ENCODE measurements around the gene SLC2A13.
"Not testable (repeated sequence)": the region's sequence is repeated elsewhere in the genome, so short reads cannot be mapped to it uniquely, and the experiment has no call there.

The SLC2A13 gene

GRCh38 chr12:39804898-39805297 lies 301.0 kb downstream of the SLC2A13 start:
- DNase-seq (ENCODE audit: low spot score) = no peak

- DNase-seq (ENCODE audit: low spot score) = no peak
Observed at GRCh38 chr12:39804479-39804878, 301.4 kb downstream of the SLC2A13 start.

- no peak for DNase-seq (ENCODE audit: low spot score)
Observed at GRCh38 chr12:39803151-39803550, 302.7 kb downstream of the SLC2A13 start.

GRCh38 chr12:39798977-39799376 lies 306.9 kb downstream of the SLC2A13 start:
- no peak for DNase-seq (ENCODE audit: low spot score)

GRCh38 chr12:39798429-39798828 lies 307.5 kb downstream of the SLC2A13 start:
- DNase-seq (ENCODE audit: low spot score) = no peak

- DNase-seq (ENCODE audit: low spot score) = no peak
Observed at GRCh38 chr12:39795481-39795880, 310.4 kb downstream of the SLC2A13 start.

- DNase-seq (ENCODE audit: low spot score) = no peak
Observed at GRCh38 chr12:39792938-39793337, 312.9 kb downstream of the SLC2A13 start.

- DNase-seq (ENCODE audit: low spot score) = no peak
Observed at GRCh38 chr12:39788239-39788638, 317.6 kb downstream of the SLC2A13 start.

- not testable (repeated sequence) for DNase-seq (ENCODE audit: low spot score)
Observed at GRCh38 chr12:39785814-39786213, 320.1 kb downstream of the SLC2A13 start.

GRCh38 chr12:39782026-39782545 lies 323.8 kb downstream of the SLC2A13 start:
- DNase-seq (ENCODE audit: low spot score) = no peak

GRCh38 chr12:39780913-39781446 lies 324.9 kb downstream of the SLC2A13 start:
- DNase-seq (ENCODE audit: low spot score) = no peak

- no peak for DNase-seq (ENCODE audit: low spot score)
Observed at GRCh38 chr12:39780411-39780912, 325.4 kb downstream of the SLC2A13 start.

GRCh38 chr12:39779768-39780340 lies 326.0 kb downstream of the SLC2A13 start:
- DNase-seq (ENCODE audit: low spot score) = no peak

- DNase-seq (ENCODE audit: low spot score) = no peak
Observed at GRCh38 chr12:39777465-39777864, 328.4 kb downstream of the SLC2A13 start.

GRCh38 chr12:39773266-39773665 lies 332.6 kb downstream of the SLC2A13 start:
- no peak for DNase-seq (ENCODE audit: low spot score)

GRCh38 chr12:39772821-39773259 lies 333.0 kb downstream of the SLC2A13 start:
- no peak for DNase-seq (ENCODE audit: low spot score)

- DNase-seq (ENCODE audit: low spot score) = no peak
Observed at GRCh38 chr12:39771456-39771855, 334.4 kb downstream of the SLC2A13 start.

GRCh38 chr12:39764944-39765560 lies 340.8 kb downstream of the SLC2A13 start:
- no peak for DNase-seq (ENCODE audit: low spot score)

GRCh38 chr12:39763890-39764169 lies 342.1 kb downstream of the SLC2A13 start:
- DNase-seq (ENCODE audit: low spot score) = no peak

- DNase-seq (ENCODE audit: low spot score) = no peak
Observed at GRCh38 chr12:39763071-39763889, 342.6 kb downstream of the SLC2A13 start.

GRCh38 chr12:39755478-39755877 lies 350.4 kb downstream of the SLC2A13 start:
- no peak for DNase-seq (ENCODE audit: low spot score)

GRCh38 chr12:39752482-39753137 lies 353.3 kb downstream of the SLC2A13 start:
- DNase-seq (ENCODE audit: low spot score) = no peak
